ENCODE measurements around the gene SMIM36. TPM values are rescaled to one million over a fixed set of nuclear protein-coding genes. Genes with fewer than 3 reads are reported as not detected.

The SMIM36 gene
- total RNA-seq, 1 donor from 2014 or later, result not detected

DNA sequence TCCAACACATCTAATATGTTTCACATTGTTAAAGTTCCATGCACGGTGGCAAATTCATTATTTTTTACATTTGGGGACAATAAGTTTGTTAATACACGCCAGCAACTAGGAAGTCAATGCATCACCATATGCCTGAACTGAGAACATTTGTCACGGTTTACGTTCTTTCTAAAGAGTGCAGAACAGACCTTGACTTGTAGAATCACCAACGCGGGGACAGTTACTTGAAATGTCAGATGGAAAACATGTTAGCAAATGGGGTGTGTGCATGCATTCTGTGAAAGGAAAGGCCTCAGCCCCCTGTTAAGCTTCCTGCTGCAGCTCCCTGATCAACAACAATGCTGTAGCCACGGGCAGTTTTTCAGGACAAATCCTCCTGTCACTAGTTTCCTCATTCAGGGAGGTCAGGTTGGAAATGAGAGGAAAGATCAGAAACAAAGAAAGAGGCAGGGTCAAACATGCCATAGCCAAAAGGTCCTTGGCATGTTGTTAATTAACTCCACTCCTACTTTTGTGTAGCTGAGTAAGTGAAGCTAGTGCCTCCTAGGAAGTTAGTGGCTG is 18.4 kb downstream of the SMIM36 start:
- Histone ChIP-seq H3K9me3 (no peaks in the 10 kb centered on the region), H3K27me3 (no peaks in the 10 kb centered on the region), H3K27ac (no peak overlapping the region), H3K36me3 (no peaks in the 10 kb centered on the region), H3K4me3 (no peak overlapping the region), H3K4me1 (no peaks in the 10 kb centered on the region)
- TF ChIP-seq, protein P1, sequence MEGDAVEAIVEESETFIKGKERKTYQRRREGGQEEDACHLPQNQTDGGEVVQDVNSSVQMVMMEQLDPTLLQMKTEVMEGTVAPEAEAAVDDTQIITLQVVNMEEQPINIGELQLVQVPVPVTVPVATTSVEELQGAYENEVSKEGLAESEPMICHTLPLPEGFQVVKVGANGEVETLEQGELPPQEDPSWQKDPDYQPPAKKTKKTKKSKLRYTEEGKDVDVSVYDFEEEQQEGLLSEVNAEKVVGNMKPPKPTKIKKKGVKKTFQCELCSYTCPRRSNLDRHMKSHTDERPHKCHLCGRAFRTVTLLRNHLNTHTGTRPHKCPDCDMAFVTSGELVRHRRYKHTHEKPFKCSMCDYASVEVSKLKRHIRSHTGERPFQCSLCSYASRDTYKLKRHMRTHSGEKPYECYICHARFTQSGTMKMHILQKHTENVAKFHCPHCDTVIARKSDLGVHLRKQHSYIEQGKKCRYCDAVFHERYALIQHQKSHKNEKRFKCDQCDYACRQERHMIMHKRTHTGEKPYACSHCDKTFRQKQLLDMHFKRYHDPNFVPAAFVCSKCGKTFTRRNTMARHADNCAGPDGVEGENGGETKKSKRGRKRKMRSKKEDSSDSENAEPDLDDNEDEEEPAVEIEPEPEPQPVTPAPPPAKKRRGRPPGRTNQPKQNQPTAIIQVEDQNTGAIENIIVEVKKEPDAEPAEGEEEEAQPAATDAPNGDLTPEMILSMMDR (IDR thresholded peaks at IDR 0.05), result no peak
- no peak for TF ChIP-seq POLR2A (IDR thresholded peaks at IDR 0.05)
- no peak for TF ChIP-seq POLR2AphosphoS5 (IDR thresholded peaks at IDR 0.05; ENCODE audit: insufficient read depth in 1 of 2, low read depth in 1 of 2)
- intact Hi-C loops (cut with DNase I), result no loop called here
- DNase-seq (ENCODE audit: extremely low spot score in 2 of 2), result no peak

- Histone ChIP-seq H3K27ac (no peak overlapping the region), H3K27me3 (no peaks in the 10 kb centered on the region), H3K9me3 (no peaks in the 10 kb centered on the region), H3K4me3 (no peak overlapping the region), H3K36me3 (no peaks in the 10 kb centered on the region), H3K4me1 (no peaks in the 10 kb centered on the region)
- TF ChIP-seq POLR2AphosphoS5 (IDR thresholded peaks at IDR 0.05; ENCODE audit: insufficient read depth in 1 of 2, low read depth in 1 of 2) (no peak), POLR2A (IDR thresholded peaks at IDR 0.05) (no peak)
- TF ChIP-seq, protein P1 (IDR thresholded peaks at IDR 0.05), result no peak
- no peak for DNase-seq (ENCODE audit: extremely low spot score in 2 of 2)
- intact Hi-C loops (cut with DNase I), result no loop called here
Observed at GRCh38 chr17:55490376-55490775, 20.9 kb downstream of the SMIM36 start.

GRCh38 chr17:55487695-55488432 is 23.4 kb downstream of the SMIM36 start:
- Histone ChIP-seq H3K27ac (no peak overlapping the region), H3K9me3 (no peaks in the 10 kb centered on the region), H3K4me3 (no peak overlapping the region), H3K36me3 (no peaks in the 10 kb centered on the region), H3K27me3 (no peaks in the 10 kb centered on the region), H3K4me1 (no peaks in the 10 kb centered on the region)
- TF ChIP-seq POLR2A (IDR thresholded peaks at IDR 0.05) (no peak), POLR2AphosphoS5 (IDR thresholded peaks at IDR 0.05; ENCODE audit: insufficient read depth in 1 of 2, low read depth in 1 of 2) (no peak)
- TF ChIP-seq, protein P1 (IDR thresholded peaks at IDR 0.05), result no peak
- intact Hi-C loops (cut with DNase I), result no loop called here
- no peak for DNase-seq (ENCODE audit: extremely low spot score in 2 of 2)

GRCh38 chr17:55484575-55484974 is 26.7 kb downstream of the SMIM36 start:
- no peak for DNase-seq (ENCODE audit: extremely low spot score in 2 of 2)
- Histone ChIP-seq H3K9me3 (no peaks in the 10 kb centered on the region), H3K4me3 (no peak overlapping the region), H3K36me3 (no peaks in the 10 kb centered on the region), H3K27me3 (no peaks in the 10 kb centered on the region), H3K4me1 (no peaks in the 10 kb centered on the region), H3K27ac (no peak overlapping the region)
- intact Hi-C loops (cut with DNase I), result no loop called here
- TF ChIP-seq POLR2AphosphoS5 (IDR thresholded peaks at IDR 0.05; ENCODE audit: insufficient read depth in 1 of 2, low read depth in 1 of 2), result no peak
- TF ChIP-seq, protein P1 (IDR thresholded peaks at IDR 0.05), result no peak
- TF ChIP-seq POLR2A (IDR thresholded peaks at IDR 0.05), result no peak

All from vagina (tissue), 2 donors.